Stomach smooth muscle (tissue), 2 donors: ENCODE results near the gene UFD1.

Experiments
- H3K27ac ChIP-seq: one replicate; pipeline ENCODE4 v1.7.0; 2013; ENCODE audit warnings: mild to moderate bottlenecking, low read length, inconsistent platforms
- H3K27me3 ChIP-seq, 2 donors: one replicate each; pipeline ENCODE4 v1.7.0; 2013; ENCODE audit warnings: low read length in 2 of 2; ENCODE audit not compliant: insufficient read depth in 2 of 2, control insufficient read depth in 1 of 2
- H3K36me3 ChIP-seq, 2 donors: one replicate each; pipeline ENCODE4 v1.7.0; 2013; ENCODE audit warnings: low read length in 2 of 2; ENCODE audit not compliant: control insufficient read depth in 2 of 2, insufficient read depth in 2 of 2
- H3K4me1 ChIP-seq: one replicate; pipeline ENCODE4 v1.7.0; 2013; ENCODE audit warnings: low read length; ENCODE audit not compliant: control insufficient read depth, insufficient read depth
- H3K4me3 ChIP-seq, 2 donors: one replicate each; pipeline ENCODE4 v1.7.0; 2013; ENCODE audit warnings: low read length in 2 of 2
- H3K9ac ChIP-seq, 2 donors: one replicate each; pipeline ENCODE4 v1.7.0; 2013; ENCODE audit warnings: low read length in 2 of 2, mild to moderate bottlenecking in 1 of 2
- H3K9me3 ChIP-seq, 2 donors: one replicate each; pipeline ENCODE4 v1.7.0; 2013; ENCODE audit warnings: low read length in 2 of 2; ENCODE audit not compliant: control insufficient read depth in 2 of 2
- donor health status: healthy.
- donor health status: Pancreatic carcinoma.

UFD1 gene

DNA sequence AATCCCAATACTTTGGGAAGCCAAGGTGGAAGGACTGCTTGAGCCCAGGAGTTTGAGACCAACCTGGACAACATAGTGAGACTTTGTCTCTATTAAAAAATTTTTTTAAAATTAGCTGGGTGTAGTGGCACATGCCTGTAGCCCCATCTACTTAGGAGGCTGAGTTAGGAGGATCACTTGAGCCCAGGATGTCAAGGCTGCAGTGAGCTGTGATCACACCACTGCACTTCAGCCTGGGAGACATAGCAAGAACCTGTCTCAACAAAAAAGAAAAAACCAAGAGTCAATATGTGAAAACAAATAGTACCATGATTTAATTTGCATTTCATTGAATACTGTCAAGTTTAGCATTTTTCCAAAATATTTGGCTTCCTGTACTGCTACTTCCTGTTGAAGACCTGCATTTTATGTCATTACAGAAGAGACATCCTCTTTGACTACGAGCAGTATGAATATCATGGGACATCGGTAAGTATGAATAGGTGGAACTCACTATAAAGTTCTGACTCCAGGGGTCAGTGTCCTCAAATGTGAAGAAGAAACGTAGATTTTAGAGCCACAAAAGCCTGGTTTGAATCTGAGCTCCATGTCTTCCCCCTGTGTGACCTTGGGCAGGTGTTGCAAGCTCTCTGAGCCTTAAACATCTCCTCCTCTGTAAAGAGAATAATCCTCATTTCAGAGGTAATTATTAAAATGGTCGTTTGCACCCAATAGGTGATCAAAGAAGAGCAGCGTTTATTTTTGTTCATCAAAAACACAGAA is 16.8 kb upstream of the UFD1 start:
- no peaks in the 10 kb centered on the region for H3K36me3 ChIP-seq
- H3K27me3 ChIP-seq: peaks cover 0 to 2% of the 10 kb centered on the region in 2 donors
- H3K27ac ChIP-seq: no peak overlapping the region
- H3K9me3 ChIP-seq: no peaks in the 10 kb centered on the region
- H3K9ac ChIP-seq: no peak overlapping the region
- H3K4me3 ChIP-seq: no peak overlapping the region
- no peaks in the 10 kb centered on the region for H3K4me1 ChIP-seq

DNA sequence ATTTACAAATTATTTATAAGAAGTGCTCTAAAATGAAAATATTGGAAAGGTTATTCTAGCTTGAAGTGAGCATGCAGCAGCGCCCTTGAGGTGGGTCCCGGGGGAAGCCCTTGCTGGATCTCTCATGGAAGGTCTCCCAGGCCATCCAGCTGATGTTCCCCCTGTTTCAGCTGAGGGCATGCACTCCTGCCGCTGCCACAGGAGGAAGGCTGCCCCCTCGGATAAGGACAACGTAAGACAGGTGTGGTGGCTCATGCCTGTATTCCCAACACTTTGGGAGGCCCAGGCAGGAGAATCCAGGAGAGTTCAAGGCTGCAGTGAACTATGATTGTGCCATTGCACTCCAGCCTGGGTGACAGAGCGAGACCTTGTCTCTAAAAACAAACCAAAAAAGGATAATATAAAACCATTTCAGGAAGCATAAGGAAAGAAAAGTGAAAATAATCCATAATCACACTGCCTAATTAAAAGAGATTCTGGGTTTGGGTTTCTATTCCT is 15.7 kb upstream of the UFD1 start:
- Histone ChIP-seq H3K27ac (no peak overlapping the region), H3K36me3 (no peaks in the 10 kb centered on the region), H3K4me3 (no peak overlapping the region), H3K4me1 (no peaks in the 10 kb centered on the region), H3K9me3 (no peaks in the 10 kb centered on the region), H3K27me3 (peaks cover 0 to 2% of the 10 kb centered on the region in 2 donors), H3K9ac (no peak overlapping the region)

DNA sequence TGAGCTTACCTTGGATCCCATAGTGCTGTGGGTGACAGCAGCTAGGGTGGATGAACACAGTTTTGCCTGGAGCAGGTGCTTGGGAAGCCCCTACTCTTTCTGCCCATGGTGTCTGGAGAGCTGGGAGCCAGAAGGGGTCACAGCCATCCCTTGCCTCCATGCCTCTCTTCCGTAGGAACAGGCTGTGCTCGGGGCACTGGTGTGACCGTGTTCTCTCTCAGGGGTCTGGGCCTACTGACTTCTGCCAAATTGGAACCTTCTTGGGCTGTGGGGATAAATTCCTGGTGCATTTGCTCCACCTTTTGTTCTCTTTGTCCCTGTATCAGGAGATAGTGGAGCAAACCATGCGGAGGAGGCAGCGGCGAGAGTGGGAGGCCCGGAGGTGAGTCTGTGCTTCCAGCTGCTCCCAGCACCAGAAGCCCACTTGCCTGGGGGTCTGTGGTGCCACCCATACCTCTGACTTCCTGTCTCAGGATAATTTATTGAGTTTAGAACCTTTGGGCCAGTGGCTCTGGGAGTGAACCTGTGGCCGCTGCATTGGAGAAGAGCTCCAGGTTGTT is 15.1 kb upstream of the UFD1 start:
- Histone ChIP-seq H3K27ac (no peak overlapping the region), H3K9ac (no peak overlapping the region), H3K9me3 (no peaks in the 10 kb centered on the region), H3K4me3 (no peak overlapping the region), H3K4me1 (no peaks in the 10 kb centered on the region), H3K36me3 (no peaks in the 10 kb centered on the region), H3K27me3 (peaks cover 0 to 2% of the 10 kb centered on the region in 2 donors)

DNA sequence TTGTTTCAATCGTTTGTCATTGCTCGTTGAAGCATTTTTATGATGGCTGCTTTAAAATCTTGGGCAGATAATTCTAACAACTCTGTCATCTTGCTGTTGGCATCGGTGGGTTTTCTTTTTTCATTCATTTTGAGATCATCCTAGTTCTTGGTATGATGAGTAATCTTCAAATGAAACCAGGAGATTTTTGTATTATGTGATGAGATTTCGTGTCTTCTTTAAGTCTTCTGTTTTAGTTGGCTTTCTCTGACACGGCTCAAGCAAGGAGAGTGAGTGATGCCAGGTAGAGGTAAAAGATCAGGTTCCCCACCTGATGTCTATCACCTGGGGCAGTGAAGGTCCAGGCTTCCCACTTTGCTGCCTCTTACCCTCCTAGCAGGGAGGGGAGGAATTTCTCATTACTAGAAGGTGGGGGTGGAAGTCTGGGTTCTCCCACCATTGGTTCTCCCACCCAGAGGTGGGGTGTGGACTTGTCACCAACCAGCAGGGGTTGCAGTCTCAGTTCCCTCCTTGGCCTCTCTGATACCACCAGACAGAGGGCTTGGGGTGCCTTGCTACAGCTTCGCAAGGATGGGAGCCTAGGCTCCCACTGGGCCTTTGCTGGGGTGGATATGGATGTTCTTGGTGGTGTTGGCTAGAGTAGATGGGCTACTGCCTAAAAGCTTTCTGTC is 13.6 kb upstream of the UFD1 start:
- Histone ChIP-seq H3K27ac (no peak overlapping the region), H3K36me3 (no peaks in the 10 kb centered on the region), H3K9me3 (no peaks in the 10 kb centered on the region), H3K9ac (no peak overlapping the region), H3K27me3 (peaks cover 0 to 2% of the 10 kb centered on the region in 2 donors), H3K4me1 (no peaks in the 10 kb centered on the region), H3K4me3 (no peak overlapping the region)

DNA sequence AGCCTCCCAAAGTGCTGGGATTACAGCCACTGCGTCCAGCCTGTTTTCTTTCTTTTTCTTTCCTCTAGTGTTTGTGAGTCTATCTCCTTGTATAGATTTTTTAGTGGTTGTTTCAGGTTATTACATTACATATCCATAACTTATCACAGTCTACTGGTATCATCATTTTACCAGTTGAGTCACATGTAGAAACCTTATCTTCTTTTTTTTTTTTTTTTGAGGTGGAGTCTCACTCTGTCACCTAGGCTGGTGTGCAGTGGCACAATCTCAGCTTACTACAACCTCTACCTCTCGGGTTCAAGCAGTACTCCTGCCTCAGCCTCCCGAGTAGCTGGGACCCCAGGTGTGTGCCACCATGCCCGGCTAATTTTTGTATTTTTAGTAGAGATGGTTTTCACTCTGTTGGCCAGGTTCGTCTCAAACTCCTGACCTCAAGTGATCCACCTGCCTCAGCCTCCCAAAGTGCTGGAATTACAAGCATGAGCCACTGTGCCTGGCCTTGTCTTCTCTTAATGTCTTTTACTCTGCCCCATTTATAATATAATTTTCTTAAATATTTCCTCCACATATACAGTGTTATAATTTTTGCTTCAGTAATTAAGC is 11.7 kb upstream of the UFD1 start:
- Histone ChIP-seq H3K36me3 (no peaks in the 10 kb centered on the region), H3K4me3 (no peak overlapping the region), H3K4me1 (no peaks in the 10 kb centered on the region), H3K27me3 (peaks cover 0 to 2% of the 10 kb centered on the region in 2 donors), H3K27ac (no peak overlapping the region), H3K9me3 (no peaks in the 10 kb centered on the region), H3K9ac (no peak overlapping the region)

DNA sequence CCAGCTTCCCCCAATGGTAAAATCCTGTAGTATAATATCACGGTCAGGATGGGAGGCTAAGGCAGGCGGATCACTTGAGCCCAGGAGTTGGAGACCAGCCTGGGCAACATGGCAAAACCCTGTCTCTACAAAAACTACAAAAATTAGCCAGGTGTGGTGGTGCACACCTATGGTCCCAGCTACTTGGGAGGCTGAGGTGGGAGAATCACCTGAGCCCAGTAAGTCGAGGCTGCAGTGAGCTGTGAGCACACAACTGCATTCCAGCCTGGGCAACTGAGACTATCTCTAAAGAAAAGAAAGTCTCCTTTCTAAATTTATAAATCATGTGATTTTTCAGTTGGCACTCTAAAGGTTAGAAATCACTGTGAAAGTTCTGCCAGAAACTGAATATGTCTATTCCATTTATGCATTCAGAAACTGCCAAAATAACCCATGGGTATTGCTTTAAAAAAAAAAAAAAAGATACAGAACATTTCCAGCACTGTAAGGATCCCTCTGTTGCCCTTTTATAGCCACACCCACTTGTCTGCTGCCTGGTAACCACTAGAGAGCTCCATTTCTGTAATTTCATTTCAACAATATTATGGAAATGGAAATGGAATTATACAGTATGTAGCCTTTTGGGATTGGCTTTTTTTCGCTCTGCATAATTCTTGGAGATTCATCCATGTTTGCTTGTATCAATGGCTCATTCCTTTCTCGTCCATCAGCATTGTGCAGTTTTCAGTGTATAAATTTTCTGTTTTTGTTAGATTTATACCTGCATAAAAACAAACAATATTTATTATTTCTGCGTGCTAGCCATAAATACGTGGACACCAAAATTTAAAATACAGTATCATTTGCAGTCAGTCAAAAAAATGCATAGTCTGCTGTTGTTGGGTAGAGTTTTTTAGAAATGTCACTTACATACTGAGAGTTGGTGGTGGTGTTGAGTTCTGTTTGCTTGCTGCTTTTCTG is 10.2 kb upstream of the UFD1 start:
- Histone ChIP-seq H3K9me3 (no peaks in the 10 kb centered on the region), H3K9ac (no peak overlapping the region), H3K36me3 (no peaks in the 10 kb centered on the region), H3K4me1 (no peaks in the 10 kb centered on the region), H3K27me3 (peaks cover 0 to 1% of the 10 kb centered on the region in 2 donors), H3K27ac (no peak overlapping the region), H3K4me3 (no peak overlapping the region)

DNA sequence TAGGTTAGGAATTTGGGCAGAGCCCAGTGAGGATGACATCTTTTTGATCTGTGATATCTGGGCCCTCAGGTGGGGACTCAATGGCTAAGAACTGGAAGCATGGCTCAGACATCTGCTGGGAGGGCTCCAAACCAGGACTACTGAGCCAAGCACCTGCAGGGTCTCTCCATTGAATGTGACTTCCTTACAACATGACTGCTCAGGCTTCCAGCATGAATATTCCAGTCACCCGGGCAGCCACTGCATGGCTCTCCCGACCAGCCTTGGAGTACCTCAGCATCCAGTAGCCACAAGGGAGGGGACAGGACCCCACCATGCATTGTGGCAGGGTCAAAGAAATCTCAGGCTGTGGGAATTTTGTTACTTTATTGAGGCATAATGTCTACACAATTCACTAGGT is 9.3 kb upstream of the UFD1 start:
- H3K4me1 ChIP-seq: no peaks in the 10 kb centered on the region
- no peaks in the 10 kb centered on the region for H3K27me3 ChIP-seq
- H3K27ac ChIP-seq: no peak overlapping the region
- no peak overlapping the region for H3K9ac ChIP-seq
- no peak overlapping the region for H3K4me3 ChIP-seq
- no peaks in the 10 kb centered on the region for H3K36me3 ChIP-seq
- no peaks in the 10 kb centered on the region for H3K9me3 ChIP-seq

DNA sequence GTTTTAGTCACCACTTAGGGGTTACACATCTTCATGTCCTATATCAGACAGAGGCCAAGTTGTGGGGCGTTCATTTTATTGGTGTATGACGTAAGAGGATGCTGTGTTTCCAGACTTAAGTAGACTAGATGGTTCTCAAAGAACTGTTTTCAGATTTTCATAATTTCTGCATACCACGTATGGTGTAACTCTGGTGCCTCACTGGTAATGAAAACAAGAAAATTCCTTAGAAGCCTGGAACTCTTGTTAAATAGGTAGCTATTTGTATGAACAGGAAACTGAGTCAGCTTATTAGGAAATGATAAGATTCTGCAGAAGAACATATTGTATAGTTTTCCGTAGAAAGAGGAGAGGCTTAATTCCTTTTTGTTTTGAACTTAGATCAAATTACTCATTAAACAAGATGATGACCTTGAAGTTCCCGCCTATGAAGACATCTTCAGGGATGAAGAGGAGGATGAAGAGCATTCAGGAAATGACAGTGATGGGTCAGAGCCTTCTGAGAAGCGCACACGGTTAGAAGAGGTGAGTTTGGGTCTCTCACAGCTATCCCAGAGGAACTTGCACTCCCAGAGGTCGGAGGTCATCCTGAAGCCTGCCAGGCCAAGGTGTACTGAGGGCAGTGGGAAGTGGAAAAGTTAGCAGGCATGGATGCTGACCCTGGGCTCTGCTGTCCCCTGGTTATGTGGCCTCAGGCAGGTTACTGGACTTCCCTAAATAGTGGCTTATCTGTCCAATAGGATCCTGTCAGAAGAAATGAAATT is 4.7 kb upstream of the UFD1 start:
- H3K9me3 ChIP-seq: no peaks in the 10 kb centered on the region

DNA sequence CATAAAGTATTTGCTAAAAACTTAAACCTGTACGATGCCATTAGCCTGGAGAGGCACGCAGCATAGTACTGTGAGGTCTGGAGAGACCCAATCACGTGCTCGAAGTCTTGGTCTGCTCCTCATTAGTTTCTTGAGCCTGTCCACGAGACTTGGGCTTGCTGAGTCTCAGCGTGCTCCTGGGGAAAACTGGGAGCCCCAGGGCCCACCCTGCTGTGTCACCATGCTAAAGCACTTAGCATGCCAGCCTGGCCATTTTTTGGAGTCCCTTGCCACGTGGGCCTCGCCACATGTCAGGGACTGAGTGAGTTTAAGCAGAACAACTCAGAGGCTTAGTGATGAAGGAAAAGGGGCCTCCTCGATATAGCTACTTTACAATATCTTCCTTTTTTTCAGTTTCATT is 3.3 kb upstream of the UFD1 start:
- peaks cover 14% of the 10 kb centered on the region for H3K4me1 ChIP-seq
- H3K36me3 ChIP-seq: no peaks in the 10 kb centered on the region
- H3K4me3 ChIP-seq: no peak overlapping the region
- H3K27ac ChIP-seq: no peak overlapping the region
- no peaks in the 10 kb centered on the region for H3K27me3 ChIP-seq
- H3K9me3 ChIP-seq: no peaks in the 10 kb centered on the region
- H3K9ac ChIP-seq: no peak overlapping the region

More for the DNA sequence above, 4.7 kb upstream of the UFD1 start:
- Histone ChIP-seq H3K27me3 (no peaks in the 10 kb centered on the region), H3K4me1 (peaks cover 5% of the 10 kb centered on the region), H3K36me3 (no peaks in the 10 kb centered on the region), H3K27ac (no peak overlapping the region), H3K9ac (no peak overlapping the region), H3K4me3 (no peak overlapping the region)
